Measurements from ENCODE around the gene WIPF1.

The WIPF1 gene, protein sequence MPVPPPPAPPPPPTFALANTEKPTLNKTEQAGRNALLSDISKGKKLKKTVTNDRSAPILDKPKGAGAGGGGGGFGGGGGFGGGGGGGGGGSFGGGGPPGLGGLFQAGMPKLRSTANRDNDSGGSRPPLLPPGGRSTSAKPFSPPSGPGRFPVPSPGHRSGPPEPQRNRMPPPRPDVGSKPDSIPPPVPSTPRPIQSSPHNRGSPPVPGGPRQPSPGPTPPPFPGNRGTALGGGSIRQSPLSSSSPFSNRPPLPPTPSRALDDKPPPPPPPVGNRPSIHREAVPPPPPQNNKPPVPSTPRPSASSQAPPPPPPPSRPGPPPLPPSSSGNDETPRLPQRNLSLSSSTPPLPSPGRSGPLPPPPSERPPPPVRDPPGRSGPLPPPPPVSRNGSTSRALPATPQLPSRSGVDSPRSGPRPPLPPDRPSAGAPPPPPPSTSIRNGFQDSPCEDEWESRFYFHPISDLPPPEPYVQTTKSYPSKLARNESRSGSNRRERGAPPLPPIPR

DNA sequence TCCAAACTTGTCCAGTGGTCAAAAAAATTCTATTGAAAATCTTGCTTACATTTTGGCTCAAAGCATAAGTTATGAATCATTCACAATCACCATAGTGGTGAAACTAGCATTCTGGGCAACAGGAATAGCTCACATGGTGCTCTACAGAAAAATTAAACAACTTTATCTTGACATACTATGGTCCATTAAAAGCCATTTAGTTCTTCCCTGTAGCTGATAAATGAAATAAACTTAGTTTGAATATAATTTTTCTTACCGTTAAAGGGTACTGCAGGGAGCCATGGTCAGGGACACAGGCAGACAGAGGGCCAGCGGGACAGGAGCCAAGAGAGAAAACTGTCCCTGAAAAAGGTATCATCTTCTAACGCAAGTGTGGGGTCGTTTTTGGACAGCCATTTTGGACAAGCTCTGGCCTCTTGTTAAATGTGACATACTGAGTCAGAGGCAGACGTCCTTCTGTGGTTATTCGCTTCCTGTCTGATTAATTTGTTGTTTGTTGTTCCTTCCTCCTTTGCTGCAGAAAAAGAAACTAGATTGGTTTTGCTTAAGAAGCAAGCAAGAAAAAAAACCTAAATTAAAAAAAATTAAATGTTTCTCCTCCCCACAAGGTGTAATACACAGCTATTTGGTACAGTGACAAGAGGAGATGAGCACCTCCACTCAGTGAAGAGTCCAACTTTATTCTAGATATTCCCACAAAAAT lies at the start of gene WIPF1:
WIPF1 (minus strand) TSS at position 460 of the 703 bp plus-strand sequence. CDS start 12,231 bp downstream, outside the sequence.
- Mint-ChIP-seq H3K4me1 (peaks cover 57% of the 10 kb centered on the region), H3K4me3 (peak within 1 kb of the TSS; percentile 74), H3K9me3 (peaks cover 2% of the 10 kb centered on the region), H3K36me3 (peaks cover 55% of the 10 kb centered on the region), H3K27ac (peak within 1 kb of the TSS; percentile 99)
- DNase-seq (ENCODE audit: low spot score in 2 of 2), result peak in 1 of 2 donors; percentile 67
- peak; percentile 70 for ATAC-seq

DNA sequence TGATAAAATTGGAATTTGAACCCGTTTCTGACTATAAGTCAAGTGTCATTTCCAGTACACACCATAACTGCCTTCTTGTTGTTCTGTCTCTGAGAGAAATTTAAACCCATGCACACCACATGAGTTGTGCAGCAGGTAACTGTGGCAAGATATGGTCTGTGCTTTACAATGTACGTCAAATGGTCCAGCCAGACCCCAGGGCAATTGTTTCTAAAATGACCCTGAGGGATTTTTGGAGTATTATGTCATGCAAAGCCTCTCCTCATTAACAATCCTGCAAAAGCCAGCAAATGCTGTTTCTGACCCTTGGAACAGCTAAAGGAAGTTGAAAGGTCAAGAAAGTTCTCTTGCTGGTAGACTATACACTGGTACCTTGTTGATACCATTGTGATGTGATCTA lies 47.7 kb upstream of the WIPF1 start:
- ATAC-seq (no peak), DNase-seq (ENCODE audit: low spot score in 2 of 2) (no peak)
- H3K9me3 Mint-ChIP-seq, result no peaks in the 10 kb centered on the region
- no peak overlapping the region for H3K27ac Mint-ChIP-seq
- peaks cover 10% of the 10 kb centered on the region for H3K36me3 Mint-ChIP-seq
- peaks cover 15% of the 10 kb centered on the region for H3K4me1 Mint-ChIP-seq
- no peak overlapping the region for H3K4me3 Mint-ChIP-seq

DNA sequence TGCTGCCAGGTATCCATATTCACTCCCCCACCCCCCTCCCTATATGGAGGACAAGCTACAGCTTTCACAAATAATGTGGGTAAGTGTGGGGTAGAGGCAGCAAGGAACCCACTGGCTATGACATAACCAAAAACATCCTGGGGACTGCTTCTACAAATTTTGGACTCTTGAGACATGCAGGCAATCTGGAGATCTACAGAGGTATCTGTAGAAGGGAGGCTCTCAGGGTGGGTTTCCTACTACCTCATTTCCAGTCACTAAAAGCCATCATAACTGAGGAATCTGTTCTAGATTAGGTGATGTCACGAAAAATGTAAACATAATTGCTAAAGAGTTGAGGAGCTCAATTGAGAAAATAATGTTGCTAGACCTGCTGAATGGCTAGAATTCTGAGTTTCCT lies 46.8 kb upstream of the WIPF1 start:
- ATAC-seq (no peak), DNase-seq (ENCODE audit: low spot score in 2 of 2) (no peak)
- Mint-ChIP-seq H3K9me3 (no peaks in the 10 kb centered on the region), H3K4me1 (peaks cover 6% of the 10 kb centered on the region), H3K36me3 (peaks cover 10% of the 10 kb centered on the region), H3K4me3 (no peak overlapping the region), H3K27ac (peak overlapping the region; percentile 3)

DNA sequence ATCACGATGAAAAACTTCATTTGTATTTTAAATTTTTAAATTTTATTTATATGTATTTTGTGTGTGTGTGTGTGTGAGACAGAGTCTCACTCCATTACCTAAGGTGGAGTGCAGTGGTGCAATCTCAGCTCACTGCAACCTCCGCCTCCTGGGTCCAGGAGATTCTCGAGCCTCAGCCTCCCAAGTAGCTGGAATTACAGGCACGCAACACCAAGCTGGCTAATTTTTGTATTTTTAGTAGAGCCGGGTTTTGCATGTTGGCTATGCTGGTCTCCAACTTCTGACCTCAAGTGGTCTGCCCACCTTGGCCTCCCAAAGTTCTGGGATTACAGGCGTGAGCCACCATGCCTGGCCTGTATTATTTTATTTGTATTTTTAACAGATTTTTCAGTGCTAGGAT lies 45.8 kb upstream of the WIPF1 start:
- H3K27ac Mint-ChIP-seq, result no peak overlapping the region
- DNase-seq (ENCODE audit: low spot score in 2 of 2) (no peak), ATAC-seq (no peak)
- H3K4me3 Mint-ChIP-seq, result no peak overlapping the region
- H3K4me1 Mint-ChIP-seq, result peaks cover 11% of the 10 kb centered on the region
- H3K9me3 Mint-ChIP-seq, result peaks cover 3% of the 10 kb centered on the region
- H3K36me3 Mint-ChIP-seq, result peaks cover 10% of the 10 kb centered on the region

DNA sequence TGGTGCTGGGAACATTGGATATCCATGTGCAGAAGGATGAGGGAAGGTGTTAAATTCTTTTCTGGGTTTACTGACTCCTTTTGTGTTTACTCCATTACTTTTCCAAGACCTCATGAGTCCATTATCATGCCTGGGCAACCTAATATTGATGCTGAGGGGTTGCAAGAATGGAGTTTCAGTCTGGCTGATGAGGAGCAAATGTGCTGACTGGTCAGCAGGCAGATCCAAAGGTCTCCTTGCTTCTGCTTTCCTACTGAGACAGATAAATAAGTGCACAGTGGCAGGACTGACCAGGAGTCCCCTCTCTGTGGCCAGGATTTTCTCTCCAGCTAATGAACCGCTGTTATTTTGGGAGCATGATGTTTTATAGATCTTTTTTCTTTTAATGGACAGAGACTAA lies 43.6 kb upstream of the WIPF1 start:
- H3K27ac Mint-ChIP-seq, result no peak overlapping the region
- H3K4me1 Mint-ChIP-seq, result peaks cover 18% of the 10 kb centered on the region
- DNase-seq (ENCODE audit: low spot score in 2 of 2), result no peak
- H3K4me3 Mint-ChIP-seq, result no peak overlapping the region
- no peak for ATAC-seq
- peaks cover 5% of the 10 kb centered on the region for H3K36me3 Mint-ChIP-seq
- H3K9me3 Mint-ChIP-seq, result peaks cover 3% of the 10 kb centered on the region

DNA sequence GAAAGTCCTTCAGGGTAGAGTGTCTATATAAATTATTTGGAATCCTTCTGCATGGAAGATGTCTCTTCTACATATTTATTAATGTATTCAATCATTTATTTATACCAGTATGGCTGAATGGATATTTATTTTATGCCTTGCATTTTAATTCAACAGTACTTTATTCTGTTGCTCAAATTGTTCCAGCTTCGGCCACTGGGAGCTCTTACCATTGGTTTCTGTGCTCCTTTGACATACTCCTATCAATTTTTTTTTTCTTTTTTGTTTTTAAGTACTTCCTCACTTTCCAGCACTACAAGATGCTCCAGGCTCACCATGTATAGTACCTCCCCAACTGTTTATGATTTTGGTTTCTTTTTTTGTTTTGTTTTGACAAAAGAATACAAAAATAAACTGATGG lies 39.4 kb upstream of the WIPF1 start:
- Mint-ChIP-seq H3K4me3 (peak overlapping the region; percentile 80), H3K4me1 (peaks cover 41% of the 10 kb centered on the region), H3K27ac (peak overlapping the region; percentile 96), H3K9me3 (peaks cover 3% of the 10 kb centered on the region), H3K36me3 (peaks cover 33% of the 10 kb centered on the region)
- ATAC-seq, result no peak
- no peak for DNase-seq (ENCODE audit: low spot score in 2 of 2)

DNA sequence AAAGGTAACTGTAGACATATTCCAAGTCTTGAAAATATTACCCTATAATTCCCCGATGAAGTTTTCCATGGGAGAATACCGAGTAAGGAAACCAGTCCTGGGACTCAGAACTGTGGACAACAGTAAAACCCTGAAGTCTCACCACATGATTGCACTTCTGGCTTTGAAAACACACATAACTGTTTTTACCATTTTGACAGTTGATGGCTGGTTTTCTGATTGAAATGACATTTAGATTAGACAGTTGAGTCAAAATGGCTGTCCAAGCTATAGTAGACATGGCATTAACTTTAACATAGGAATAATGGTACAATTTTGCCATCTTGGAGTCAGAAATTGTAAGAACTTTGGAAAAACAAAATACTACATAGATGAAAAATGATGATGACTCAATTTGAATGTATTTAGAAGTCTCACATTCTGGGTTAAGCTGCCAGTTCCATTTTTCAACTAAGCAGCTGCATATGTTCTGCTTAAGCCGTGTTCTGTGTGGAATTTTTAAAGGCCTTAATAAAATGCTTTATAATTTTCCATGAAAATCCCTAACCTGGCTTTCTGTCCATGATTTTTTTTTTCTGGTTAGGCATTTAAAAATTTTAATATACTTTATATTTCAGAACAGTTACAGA lies 38.3 kb upstream of the WIPF1 start:
- Mint-ChIP-seq H3K27ac (peak overlapping the region; percentile 96), H3K4me1 (peaks cover 52% of the 10 kb centered on the region), H3K36me3 (peaks cover 42% of the 10 kb centered on the region), H3K4me3 (peak overlapping the region; percentile 80), H3K9me3 (peaks cover 3% of the 10 kb centered on the region)
- DNase-seq (ENCODE audit: low spot score in 2 of 2) (no peak), ATAC-seq (peak; percentile 27)

DNA sequence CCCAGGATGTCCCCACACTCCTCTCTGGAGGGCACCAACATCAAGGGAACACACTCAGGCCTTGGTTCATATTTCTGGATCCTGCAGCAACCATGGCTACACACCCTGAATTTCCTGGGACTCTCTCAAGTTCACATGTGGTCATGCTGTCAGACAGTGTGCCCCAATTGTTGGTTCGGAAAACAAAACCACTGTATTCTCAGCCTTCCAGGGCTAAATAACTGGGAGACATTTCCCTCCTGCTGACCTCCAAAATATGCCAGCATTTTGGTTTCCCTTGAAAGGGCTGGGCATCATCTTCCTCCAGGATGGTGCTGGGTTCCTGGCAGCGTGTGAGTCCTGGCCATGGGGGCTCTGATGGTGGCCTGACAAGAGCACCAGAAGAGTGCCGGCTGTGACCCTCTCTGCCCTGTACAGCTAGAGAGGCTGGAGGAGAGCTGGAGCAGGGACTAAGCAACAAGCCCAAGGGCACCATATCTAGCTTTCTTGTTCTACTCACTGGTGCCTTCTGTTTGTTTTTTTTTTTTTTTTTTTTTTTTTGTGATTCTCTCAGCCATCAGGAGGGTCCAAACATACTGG lies 37.5 kb upstream of the WIPF1 start:
- peak overlapping the region; percentile 96 for H3K27ac Mint-ChIP-seq
- H3K9me3 Mint-ChIP-seq, result peaks cover 3% of the 10 kb centered on the region
- H3K4me3 Mint-ChIP-seq, result peak overlapping the region; percentile 80
- DNase-seq (ENCODE audit: low spot score in 2 of 2), result no peak
- H3K4me1 Mint-ChIP-seq, result peaks cover 58% of the 10 kb centered on the region
- H3K36me3 Mint-ChIP-seq, result peaks cover 46% of the 10 kb centered on the region
- peak; percentile 25 for ATAC-seq

DNA sequence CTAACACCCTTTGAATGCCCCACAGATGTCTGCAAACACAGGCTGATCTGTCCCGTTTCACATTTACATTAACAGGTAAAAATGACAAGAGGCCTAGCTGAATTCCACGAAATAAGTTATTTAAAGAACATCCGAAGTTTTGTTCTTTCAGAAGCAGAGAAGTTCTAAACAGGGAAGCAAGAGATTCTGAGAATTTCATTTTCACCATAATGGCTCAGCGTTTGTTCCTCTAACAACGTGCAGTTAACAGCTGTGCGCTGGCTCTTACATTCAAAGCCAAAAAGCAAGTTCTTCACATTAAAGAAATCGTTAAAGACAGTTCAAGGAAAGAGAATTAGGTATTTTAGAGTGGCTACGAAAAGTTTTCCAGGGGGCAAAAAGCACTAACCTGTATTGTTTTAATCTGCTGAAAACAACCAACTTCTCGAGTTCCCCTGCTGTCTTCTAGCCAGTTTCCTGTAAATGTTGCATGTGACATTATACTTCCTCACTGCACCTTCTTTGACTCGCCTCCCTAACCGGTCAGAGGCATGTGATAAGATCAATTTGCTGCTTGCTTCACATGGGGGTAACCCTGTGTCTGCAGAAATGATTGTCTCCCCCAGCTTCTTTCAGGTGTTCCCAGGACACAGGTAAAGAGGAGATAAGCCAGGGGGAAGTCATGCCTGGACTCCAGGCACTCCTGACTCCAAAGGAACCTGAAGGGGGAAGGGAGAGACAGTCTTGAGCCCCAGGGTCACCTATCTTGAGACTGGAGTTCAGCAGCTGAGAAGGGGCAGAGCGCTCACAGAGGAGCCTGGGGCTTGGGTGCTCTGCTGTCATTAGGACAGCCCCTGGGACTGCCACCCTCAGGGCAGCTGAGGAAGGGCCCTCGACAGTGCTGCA lies 36.8 kb upstream of the WIPF1 start:
- DNase-seq (ENCODE audit: low spot score in 2 of 2) (peak; percentile 27 to 81), ATAC-seq (peak; percentile 83)
- Mint-ChIP-seq H3K36me3 (peaks cover 53% of the 10 kb centered on the region), H3K4me3 (peak overlapping the region; percentile 80), H3K27ac (peak overlapping the region; percentile 96), H3K4me1 (peaks cover 65% of the 10 kb centered on the region), H3K9me3 (peaks cover 3% of the 10 kb centered on the region)

DNA sequence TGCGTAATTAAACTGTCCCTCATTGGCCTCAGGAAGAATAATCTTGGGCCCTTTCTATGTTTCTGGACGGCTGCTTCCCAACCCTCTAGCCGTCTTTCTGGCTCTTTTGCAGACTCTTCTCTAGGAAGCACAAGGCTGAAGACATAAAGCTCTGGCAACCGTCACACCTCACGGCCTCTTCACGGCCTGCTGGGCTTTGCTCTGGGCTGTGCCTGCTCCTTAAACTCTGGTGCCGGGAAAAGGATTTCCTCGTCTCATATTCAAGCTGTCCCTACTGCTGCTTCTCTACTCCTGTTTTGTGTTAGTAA lies 36.0 kb upstream of the WIPF1 start:
- Mint-ChIP-seq H3K4me1 (peaks cover 65% of the 10 kb centered on the region), H3K27ac (peak overlapping the region; percentile 96), H3K9me3 (no peaks in the 10 kb centered on the region), H3K36me3 (peaks cover 61% of the 10 kb centered on the region), H3K4me3 (peak overlapping the region; percentile 80)
- DNase-seq (ENCODE audit: low spot score in 2 of 2) (no peak), ATAC-seq (no peak)

DNA sequence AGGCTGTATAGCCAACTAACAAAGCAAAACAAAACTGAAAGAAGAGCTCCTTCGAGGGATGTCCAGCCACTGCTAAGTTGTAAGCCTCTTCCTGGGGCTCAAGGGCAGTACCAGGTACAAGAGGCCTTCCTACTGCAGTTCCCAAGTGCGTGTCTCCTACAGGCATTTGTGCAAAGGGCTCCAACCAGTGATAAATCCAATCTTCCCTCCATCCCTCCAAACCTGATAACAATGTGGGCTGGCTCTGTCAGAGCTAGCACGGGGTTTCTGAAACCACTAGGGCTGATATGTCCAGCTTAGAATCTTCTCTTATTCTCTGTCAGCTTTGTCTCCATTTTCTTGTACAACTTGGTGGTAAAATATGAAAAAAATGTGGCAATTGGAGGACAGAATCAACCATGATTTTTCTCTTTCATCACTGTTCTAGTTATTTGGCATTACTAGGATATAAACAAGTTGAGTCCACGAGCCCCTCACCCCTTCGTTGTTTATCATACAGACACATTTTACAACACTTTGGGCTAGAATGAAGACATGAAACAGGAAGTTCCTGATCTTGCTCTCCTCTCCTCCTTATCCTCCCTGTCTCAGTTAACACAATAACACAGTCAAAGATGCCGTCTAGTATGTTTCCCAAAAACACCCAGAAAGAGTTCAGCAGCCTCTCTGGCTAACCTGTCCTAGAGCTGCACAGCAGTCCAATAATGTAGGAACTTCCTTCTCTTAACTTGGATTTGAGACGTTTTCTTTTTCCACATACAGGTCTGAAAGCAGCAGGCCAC lies 35.4 kb upstream of the WIPF1 start:
- no peak for DNase-seq (ENCODE audit: low spot score in 2 of 2)
- Mint-ChIP-seq H3K9me3 (no peaks in the 10 kb centered on the region), H3K4me1 (peaks cover 70% of the 10 kb centered on the region), H3K36me3 (peaks cover 67% of the 10 kb centered on the region), H3K27ac (peak overlapping the region; percentile 96), H3K4me3 (peak overlapping the region; percentile 80)
- no peak for ATAC-seq

DNA sequence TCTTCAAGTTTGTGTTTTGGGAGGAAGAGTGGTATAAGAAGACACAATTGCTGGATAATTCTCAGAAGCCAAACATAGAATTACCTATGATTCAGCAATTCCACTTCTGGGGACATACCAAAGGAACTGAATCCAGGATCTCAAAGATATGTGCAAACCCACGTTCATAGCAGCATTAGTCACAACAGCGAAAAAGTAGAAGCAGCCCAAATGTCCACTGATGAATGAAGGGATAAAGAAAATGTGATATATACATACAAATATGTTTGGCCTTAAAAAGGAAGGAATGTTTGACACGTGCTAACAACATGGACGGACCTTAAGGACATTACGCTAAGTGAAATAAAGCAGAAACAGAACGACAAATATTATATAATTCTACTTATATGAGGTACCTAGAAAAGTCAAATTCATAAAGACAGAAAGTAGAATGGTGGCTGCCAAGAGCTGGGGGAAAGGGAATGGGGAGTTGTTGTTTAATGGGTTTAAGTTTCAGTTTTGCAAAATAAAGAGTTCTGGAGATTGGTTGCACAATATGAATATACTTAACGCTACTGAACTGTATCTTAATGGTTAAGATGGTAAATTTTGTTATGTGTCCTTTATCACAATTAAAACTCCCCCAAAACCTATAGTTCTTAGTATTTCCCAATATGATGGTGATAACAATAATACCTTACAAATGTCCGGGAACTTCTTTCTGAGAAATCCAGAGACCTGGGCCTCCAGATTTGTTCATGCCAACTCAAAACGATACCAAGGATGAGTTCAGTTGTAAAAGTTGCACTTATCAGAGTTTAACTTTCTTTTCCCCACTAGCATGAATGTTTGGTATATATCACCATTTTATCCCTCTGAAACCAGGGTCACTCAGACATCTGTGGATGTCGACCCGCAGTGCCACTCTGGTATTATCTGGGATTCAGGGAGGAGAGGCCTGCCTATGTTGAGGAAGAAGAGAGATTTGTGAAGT lies 33.7 kb upstream of the WIPF1 start:
- Mint-ChIP-seq H3K36me3 (peaks cover 78% of the 10 kb centered on the region), H3K27ac (peak overlapping the region; percentile 96), H3K4me3 (peak overlapping the region; percentile 80), H3K9me3 (no peaks in the 10 kb centered on the region), H3K4me1 (peaks cover 75% of the 10 kb centered on the region)
- ATAC-seq, result peak; percentile 12
- no peak for DNase-seq (ENCODE audit: low spot score in 2 of 2)

DNA sequence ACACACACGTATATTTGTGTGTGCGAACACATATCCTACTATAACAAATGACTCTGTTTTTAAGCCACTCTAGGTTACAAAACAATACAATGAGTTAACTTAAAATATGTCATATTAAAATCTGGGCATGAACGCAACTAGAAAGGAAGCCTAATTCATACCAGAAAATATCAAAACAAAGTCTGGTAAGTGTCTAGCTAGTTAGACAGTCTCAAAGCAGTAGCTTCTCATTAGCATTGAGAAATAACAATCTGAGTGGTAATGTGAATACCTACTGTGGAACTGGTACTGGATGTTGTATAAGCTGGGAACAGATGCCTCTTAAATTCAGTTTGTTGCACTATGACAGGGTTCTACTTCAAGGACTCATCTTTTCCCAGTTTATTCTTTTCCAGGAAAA lies 32.5 kb upstream of the WIPF1 start:
- H3K4me3 Mint-ChIP-seq, result peak overlapping the region; percentile 80
- H3K27ac Mint-ChIP-seq, result peak overlapping the region; percentile 96
- peaks cover 85% of the 10 kb centered on the region for H3K36me3 Mint-ChIP-seq
- H3K4me1 Mint-ChIP-seq, result peaks cover 74% of the 10 kb centered on the region
- H3K9me3 Mint-ChIP-seq, result no peaks in the 10 kb centered on the region
- no peak for DNase-seq (ENCODE audit: low spot score in 2 of 2)
- no peak for ATAC-seq
